Activated T-helper 1 cell treated with anti-CD3 and anti-CD28 coated beads, Interleukin-2, amount 50 U/mL, for 16 hours (primary cell): ENCODE results near the gene ASB4.
"Not testable (repeated sequence)": the region's sequence is repeated elsewhere in the genome, so short reads cannot be mapped to it uniquely, and the experiment has no call there.

Source experiments
- DNase-seq, 2 donors: peaks; one replicate each; pipeline ENCODE4 v3.0.0-alpha.2; 2020; ENCODE audit warnings: low read depth in 1 of 2, low spot score in 1 of 2

ASB4 gene

GRCh38 chr7:95478272-95479037 is 7.3 kb upstream of the ASB4 start:
- no peak for DNase-seq

GRCh38 chr7:95479992-95480624 is 5.6 kb upstream of the ASB4 start:
- DNase-seq, result no peak

GRCh38 chr7:95481271-95482165 is 4.2 kb upstream of the ASB4 start:
- DNase-seq, result no peak

GRCh38 chr7:95482424-95482823 is 3.3 kb upstream of the ASB4 start:
- no peak for DNase-seq

- no peak for DNase-seq
These were observed 4.6 kb downstream of the ASB4 start for GRCh38 chr7:95490231-95490762.

- no peak for DNase-seq
These were observed 5.5 kb downstream of the ASB4 start for GRCh38 chr7:95491201-95491600.

GRCh38 chr7:95491634-95492314 is 6.0 kb downstream of the ASB4 start:
- no peak for DNase-seq

- DNase-seq, result no peak
These were observed 7.5 kb downstream of the ASB4 start for GRCh38 chr7:95493247-95493646.

- no peak for DNase-seq
These were observed 8.1 kb downstream of the ASB4 start for GRCh38 chr7:95493844-95494243.

- DNase-seq, result no peak
These were observed 15.6 kb downstream of the ASB4 start for GRCh38 chr7:95501261-95501832.

- DNase-seq, result no peak
These were observed 16.7 kb downstream of the ASB4 start for GRCh38 chr7:95502403-95502802.

- DNase-seq, result no peak
These were observed 17.8 kb downstream of the ASB4 start for GRCh38 chr7:95503271-95504131.

GRCh38 chr7:95504132-95504588 is 18.4 kb downstream of the ASB4 start:
- DNase-seq, result not testable (repeated sequence)

- DNase-seq, result no peak
These were observed 23.0 kb downstream of the ASB4 start for GRCh38 chr7:95508780-95509179.

- DNase-seq, result no peak
These were observed 23.5 kb downstream of the ASB4 start for GRCh38 chr7:95509199-95509598.

- peak in 1 of 2 donors; percentile 6 for DNase-seq
These were observed 26.0 kb downstream of the ASB4 start for GRCh38 chr7:95511716-95512260.

GRCh38 chr7:95517458-95517857 is 31.7 kb downstream of the ASB4 start:
- no peak for DNase-seq

GRCh38 chr7:95517870-95518269 is 32.1 kb downstream of the ASB4 start:
- DNase-seq, result no peak

- no peak for DNase-seq
These were observed 34.4 kb downstream of the ASB4 start for GRCh38 chr7:95520136-95520535.
